Neuronal stem cell (in vitro differentiated cells): ENCODE measurements around the gene TRPM3.

Experiments
- DNase-seq: peaks from one replicate; pipeline ENCODE4 v3.0.0-alpha.2; 2013; ENCODE audit warnings: low spot score
- H2AFZ ChIP-seq: one replicate; pipeline ENCODE4 v1.6.1; 2013; ENCODE audit warnings: mild to moderate bottlenecking, low read length, inconsistent platforms
- H2AK5ac ChIP-seq: 2 replicates; pipeline ENCODE4 v1.6.1; 2013; ENCODE audit warnings: low read depth, mild to moderate bottlenecking, inconsistent platforms, low read length, moderate library complexity, mixed read lengths
- H2BK120ac ChIP-seq: 2 replicates; pipeline ENCODE4 v1.6.1; 2013; ENCODE audit warnings: low read depth, mild to moderate bottlenecking, inconsistent platforms, low read length, moderate library complexity, mixed read lengths
- H2BK12ac ChIP-seq: one replicate; pipeline ENCODE4 v1.6.1; 2013; ENCODE audit warnings: low read length, inconsistent platforms
- H2BK15ac ChIP-seq: 2 replicates; pipeline ENCODE4 v1.6.1; 2013; ENCODE audit warnings: mild to moderate bottlenecking, low read length, inconsistent platforms, mixed read lengths
- H2BK5ac ChIP-seq: one replicate; pipeline ENCODE4 v1.6.1; 2013; ENCODE audit warnings: inconsistent platforms, mild to moderate bottlenecking, low read length, moderate library complexity
- H3K14ac ChIP-seq: one replicate; pipeline ENCODE4 v1.6.1; 2013; ENCODE audit warnings: low read length, inconsistent platforms
- H3K18ac ChIP-seq: 2 replicates; pipeline ENCODE4 v1.6.1; 2013; ENCODE audit warnings: low read length, inconsistent platforms
- H3K23ac ChIP-seq: 2 replicates; pipeline ENCODE4 v1.6.1; 2013; ENCODE audit warnings: low read depth, mild to moderate bottlenecking, mixed read lengths, low read length, inconsistent platforms; ENCODE audit not compliant: poor library complexity
- H3K27ac ChIP-seq: replicated peaks from 3 replicates; pipeline ENCODE4 v1.5.1; 2013; ENCODE audit warnings: low read length, inconsistent platforms
- H3K27me3 ChIP-seq, 3 experiments: 2 replicates each; pipeline ENCODE4 v1.6.1; 2013; ENCODE audit warnings: low read length in 3 of 3, mild to moderate bottlenecking in 2 of 3, inconsistent platforms in 1 of 3, low read depth in 1 of 3, mixed read lengths in 1 of 3, moderate library complexity in 1 of 3; ENCODE audit not compliant: control insufficient read depth in 3 of 3, insufficient read depth in 3 of 3
- H3K36me3 ChIP-seq, 2 donors: replicated peaks in 1 of 2; 2 replicates each; pipeline ENCODE4 v1.6.1; 2013; ENCODE audit warnings: low read length in 2 of 2; ENCODE audit not compliant: control insufficient read depth in 2 of 2, insufficient read depth in 2 of 2
- H3K4ac ChIP-seq: 2 replicates; pipeline ENCODE4 v1.6.1; 2013; ENCODE audit warnings: inconsistent platforms, mild to moderate bottlenecking, low read length, moderate library complexity
- H3K4me1 ChIP-seq, 2 donors: 1 replicate in 1 of 2; 2 replicates in 1 of 2; pipeline ENCODE4 v1.6.1; 2013; ENCODE audit warnings: low read length in 2 of 2, low read depth in 1 of 2; ENCODE audit not compliant: control insufficient read depth in 2 of 2, insufficient read depth in 1 of 2
- H3K4me2 ChIP-seq: one replicate; pipeline ENCODE4 v1.6.1; 2013; ENCODE audit warnings: mild to moderate bottlenecking, low read length, inconsistent platforms; ENCODE audit not compliant: insufficient read depth, poor library complexity, severe bottlenecking
- H3K4me3 ChIP-seq, 2 donors: 2 replicates each; pipeline ENCODE4 v1.5.1; 2013; ENCODE audit warnings: low read length in 2 of 2, mild to moderate bottlenecking in 2 of 2, inconsistent platforms in 1 of 2, moderate library complexity in 1 of 2
- H3K79me1 ChIP-seq: one replicate; pipeline ENCODE4 v1.6.1; 2013; ENCODE audit warnings: low read depth, mild to moderate bottlenecking, inconsistent platforms, low read length, moderate library complexity
- H3K9ac ChIP-seq: one replicate; pipeline ENCODE4 v1.6.1; 2013; ENCODE audit warnings: mild to moderate bottlenecking, low read depth, low read length, inconsistent platforms; ENCODE audit not compliant: poor library complexity
- H3K9me3 ChIP-seq, 2 donors: replicated peaks in 1 of 2; 2 replicates each; pipeline versions ENCODE3 to v1.6.1; 2013; ENCODE audit warnings: low read length in 2 of 2, mild to moderate bottlenecking in 2 of 2, inconsistent platforms in 1 of 2, low read depth in 1 of 2, mixed read lengths in 1 of 2, moderate library complexity in 1 of 2; ENCODE audit not compliant: control insufficient read depth in 2 of 2, insufficient read depth in 1 of 2
- H4K8ac ChIP-seq: one replicate; pipeline ENCODE4 v1.6.1; 2013; ENCODE audit warnings: low read depth, mild to moderate bottlenecking, inconsistent platforms, low read length, moderate library complexity
- H4K91ac ChIP-seq: one replicate; pipeline ENCODE4 v1.6.1; 2013; ENCODE audit warnings: low read length, low read depth, mild to moderate bottlenecking, inconsistent platforms; ENCODE audit not compliant: poor library complexity
- WGBS, 2 donors: extraction: QIAGEN DNeasy Blood & Tissue Kit; methylation state at CpG; one replicate each; pipeline ENCODE4 v1.1.7; 2013; ENCODE audit warnings: missing lambda C conversion rate in 2 of 2, mixed read lengths in 1 of 2; ENCODE audit not compliant: insufficient read length in 2 of 2, insufficient replicate concordance in 1 of 2; ENCODE audit errors: extremely low coverage in 2 of 2; 5-methylcytosine and 5-hydroxymethylcytosine counted together

The TRPM3 gene

DNA sequence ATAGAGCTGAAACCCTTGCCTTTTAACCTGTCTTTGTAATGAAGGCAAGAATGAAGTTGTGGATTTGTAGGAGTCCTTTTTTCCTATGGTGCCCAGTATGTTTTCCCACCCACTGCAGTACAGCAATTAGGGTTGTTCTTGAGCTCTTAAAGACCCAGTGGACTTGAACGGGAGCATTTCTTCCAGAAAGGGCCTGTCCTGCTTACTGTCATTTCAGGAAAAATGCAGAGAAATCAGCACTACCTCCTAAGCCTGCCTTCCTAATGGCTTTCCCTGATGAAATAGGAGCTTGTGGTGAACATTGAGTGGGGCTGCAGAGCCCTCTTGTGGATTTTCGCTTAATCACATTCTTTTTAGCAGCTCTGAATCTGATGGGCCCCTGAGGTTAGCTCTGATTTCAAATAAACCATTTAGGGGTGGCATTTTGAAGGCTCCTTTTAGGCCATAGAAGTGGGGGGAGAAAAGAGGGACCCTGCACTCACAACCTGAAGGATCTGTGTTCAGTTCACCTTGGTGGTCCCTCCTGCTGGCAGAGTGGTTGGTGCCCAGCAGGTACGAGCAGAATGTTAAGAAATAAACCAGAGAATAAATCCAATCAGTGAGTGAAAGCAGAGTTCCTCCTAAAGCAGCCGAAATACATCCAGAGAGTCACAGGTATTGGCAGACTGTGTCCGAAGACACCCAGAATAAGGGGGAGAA, 519.0 kb downstream of the TRPM3 start:
- H3K9me3 ChIP-seq = no peaks in the 10 kb centered on the region
- peaks cover 0 to 3% of the 10 kb centered on the region in 2 donors for H3K4me1 ChIP-seq
- no peak overlapping the region for H3K18ac ChIP-seq
- no peak overlapping the region for H3K23ac ChIP-seq
- peaks cover 6 to 23% of the 10 kb centered on the region in 2 donors for H3K36me3 ChIP-seq
- no peak overlapping the region for H4K91ac ChIP-seq
- no peak overlapping the region for H3K27ac ChIP-seq
- peak overlapping the region; percentile 55 for H2AFZ ChIP-seq
- no peak overlapping the region for H2BK12ac ChIP-seq
- DNase-seq = peak; percentile 53
- H2BK120ac ChIP-seq = no peak overlapping the region
- H3K4me2 ChIP-seq = no peak overlapping the region
- H2BK5ac ChIP-seq = no peak overlapping the region
- no peak overlapping the region for H4K8ac ChIP-seq
- H3K27me3 ChIP-seq = no peaks in the 10 kb centered on the region
- H2BK15ac ChIP-seq = no peak overlapping the region
- H3K4me3 ChIP-seq = no peak overlapping the region
- H3K14ac ChIP-seq = no peak overlapping the region
- H3K79me1 ChIP-seq = no peaks in the 10 kb centered on the region
- H2AK5ac ChIP-seq = no peak overlapping the region
- no peak overlapping the region for H3K9ac ChIP-seq
- no peak overlapping the region for H3K4ac ChIP-seq
- no CpG with 5 or more reads among the region's 5 CpGs for WGBS, 2 donors

DNA sequence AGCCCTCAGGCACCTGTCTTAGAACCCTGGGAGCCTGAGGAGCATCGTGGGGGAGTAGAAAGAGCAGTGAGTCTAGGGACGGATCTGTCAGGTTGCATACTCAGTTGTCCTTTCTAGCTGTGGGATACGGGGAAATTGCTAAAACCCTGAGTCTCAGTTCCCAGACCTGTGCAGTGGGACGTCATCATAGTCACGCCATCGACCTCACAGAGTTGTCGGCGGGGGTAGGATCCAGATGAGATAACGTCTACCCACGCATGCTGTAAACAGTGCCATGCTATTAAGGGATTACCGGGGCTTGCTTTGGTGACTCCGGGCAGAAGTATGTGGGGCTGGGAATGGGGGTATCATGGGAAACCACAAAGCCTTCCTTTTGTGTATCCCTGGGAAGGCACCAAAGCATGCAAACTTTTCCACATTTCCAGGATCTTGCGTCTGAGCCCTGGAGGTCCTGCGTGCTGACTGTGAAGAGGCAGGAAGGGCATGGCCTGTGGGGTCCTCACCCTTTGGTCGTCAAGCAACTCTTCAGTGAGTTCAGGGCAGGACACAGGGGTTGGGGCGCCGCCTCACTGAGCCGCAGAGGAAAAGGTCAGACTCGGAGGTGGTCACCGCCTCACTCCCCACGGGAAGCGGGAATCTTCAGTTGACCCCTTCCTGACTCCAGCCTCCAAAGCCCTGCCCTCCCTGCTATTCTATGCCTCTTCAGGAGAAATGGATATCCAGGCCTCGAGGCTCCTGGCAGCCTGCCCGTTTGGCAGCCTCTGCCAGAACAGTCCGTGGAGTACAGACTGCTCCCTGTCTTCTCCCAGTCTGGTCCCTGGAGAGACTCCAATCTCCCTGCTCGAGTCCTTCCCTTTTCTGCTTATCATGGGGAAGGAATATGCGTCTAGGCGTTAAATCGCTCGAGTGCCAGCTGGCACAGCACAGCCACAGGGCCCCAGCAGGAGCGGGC, 520.1 kb downstream of the TRPM3 start:
- no peak overlapping the region for H3K27ac ChIP-seq
- no peak for DNase-seq
- peak overlapping the region; percentile 78 for H3K18ac ChIP-seq
- no peak overlapping the region for H2BK5ac ChIP-seq
- no peak overlapping the region for H2BK120ac ChIP-seq
- no peak overlapping the region for H2AK5ac ChIP-seq
- no CpG with 5 or more reads among the region's 31 CpGs for WGBS, 2 donors
- H3K79me1 ChIP-seq = no peaks in the 10 kb centered on the region
- no peak overlapping the region for H3K4me2 ChIP-seq
- no peak overlapping the region for H3K14ac ChIP-seq
- H2AFZ ChIP-seq = no peak overlapping the region
- peaks cover 7 to 22% of the 10 kb centered on the region in 2 donors for H3K36me3 ChIP-seq
- no peak overlapping the region for H3K4me3 ChIP-seq
- H3K9me3 ChIP-seq = no peaks in the 10 kb centered on the region
- no peak overlapping the region for H2BK12ac ChIP-seq
- no peak overlapping the region for H3K23ac ChIP-seq
- no peaks in the 10 kb centered on the region for H3K27me3 ChIP-seq
- no peak overlapping the region for H4K91ac ChIP-seq
- H3K4me1 ChIP-seq = peaks cover 0 to 3% of the 10 kb centered on the region in 2 donors
- peak overlapping the region; percentile 24 for H3K9ac ChIP-seq
- H4K8ac ChIP-seq = no peak overlapping the region
- no peak overlapping the region for H2BK15ac ChIP-seq
- no peak overlapping the region for H3K4ac ChIP-seq

- DNase-seq = no peak
- no peak overlapping the region for H2BK5ac ChIP-seq
- no peaks in the 10 kb centered on the region for H3K9me3 ChIP-seq
- H3K36me3 ChIP-seq = peaks cover 7 to 16% of the 10 kb centered on the region in 2 donors
- no peaks in the 10 kb centered on the region for H3K79me1 ChIP-seq
- WGBS, 2 donors = no CpG with 5 or more reads among the region's 1 CpG
- H2AK5ac ChIP-seq = no peak overlapping the region
- no peaks in the 10 kb centered on the region for H3K27me3 ChIP-seq
- no peak overlapping the region for H3K4ac ChIP-seq
- H4K8ac ChIP-seq = no peak overlapping the region
- H2BK12ac ChIP-seq = no peak overlapping the region
- no peak overlapping the region for H3K18ac ChIP-seq
- no peak overlapping the region for H2BK15ac ChIP-seq
- no peak overlapping the region for H3K23ac ChIP-seq
- no peak overlapping the region for H3K14ac ChIP-seq
- H2BK120ac ChIP-seq = no peak overlapping the region
- H2AFZ ChIP-seq = no peak overlapping the region
- H3K9ac ChIP-seq = no peak overlapping the region
- H3K4me2 ChIP-seq = no peak overlapping the region
- no peak overlapping the region for H3K27ac ChIP-seq
- peaks cover 0 to 3% of the 10 kb centered on the region in 2 donors for H3K4me1 ChIP-seq
- no peak overlapping the region for H4K91ac ChIP-seq
- no peak overlapping the region for H3K4me3 ChIP-seq
Measured at GRCh38 chr9:70600506-70600905, 520.9 kb downstream of the TRPM3 start.

DNA sequence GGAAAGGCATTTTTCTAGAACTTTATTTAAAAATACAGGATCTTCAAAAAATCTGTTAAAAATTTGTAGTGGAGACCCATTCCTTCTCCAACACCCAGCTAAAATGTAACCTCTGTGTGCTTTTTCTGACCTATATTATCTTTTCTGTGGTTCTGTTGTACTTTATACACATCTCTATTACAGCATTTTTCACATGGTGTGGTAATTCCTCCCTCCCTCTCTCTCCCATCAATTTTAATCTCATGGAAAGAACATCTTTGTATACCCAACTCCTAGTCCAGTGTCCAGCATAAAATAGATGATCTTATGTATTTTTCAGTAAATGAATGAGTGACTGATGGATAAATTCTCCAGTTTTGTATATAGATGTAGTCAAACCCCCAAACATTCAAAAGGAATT, 523.5 kb downstream of the TRPM3 start:
- no peak overlapping the region for H2BK5ac ChIP-seq
- no peak overlapping the region for H3K4me3 ChIP-seq
- no peak overlapping the region for H2AK5ac ChIP-seq
- H4K91ac ChIP-seq = no peak overlapping the region
- no peak overlapping the region for H3K4me2 ChIP-seq
- H2BK15ac ChIP-seq = no peak overlapping the region
- no peak for DNase-seq
- H3K4me1 ChIP-seq = peaks cover 0 to 3% of the 10 kb centered on the region in 2 donors
- H3K9me3 ChIP-seq = no peaks in the 10 kb centered on the region
- H3K23ac ChIP-seq = no peak overlapping the region
- no peak overlapping the region for H3K4ac ChIP-seq
- H3K79me1 ChIP-seq = no peaks in the 10 kb centered on the region
- H4K8ac ChIP-seq = no peak overlapping the region
- no peak overlapping the region for H3K14ac ChIP-seq
- H2BK120ac ChIP-seq = no peak overlapping the region
- no peak overlapping the region for H3K9ac ChIP-seq
- no peak overlapping the region for H3K27ac ChIP-seq
- no peak overlapping the region for H3K18ac ChIP-seq
- H2BK12ac ChIP-seq = no peak overlapping the region
- H3K36me3 ChIP-seq = peaks cover 7 to 15% of the 10 kb centered on the region in 2 donors
- no peak overlapping the region for H2AFZ ChIP-seq
- no peaks in the 10 kb centered on the region for H3K27me3 ChIP-seq
